Epithelial cell of proximal tubule (primary cell): ENCODE data around the gene NFIA. TPM values are rescaled to one million over a fixed set of nuclear protein-coding genes. Genes with fewer than 3 reads are reported as not detected.
A peak's percentile ranks its signal among the peaks of the same experiment; 100 is the strongest.

Source experiments
- DNase-seq: peaks from one replicate; pipeline ENCODE4 v3.0.0-alpha.2; 2011; ENCODE audit warnings: low read depth
- H3K4me3 ChIP-seq: 2 replicates; pipeline ENCODE4 v1.5.1; 2011; ENCODE audit warnings: low read depth, mild to moderate bottlenecking, low read length
- CTCF ChIP-seq: conservative IDR thresholded peaks from 2 replicates; pipeline ENCODE4 v1.5.1; 2012; ENCODE audit warnings: low read depth, mild to moderate bottlenecking, low read length
- total RNA-seq: library from RNA; depleted of rRNA; stranded (reverse); fragments of >200 nt; gene quantifications from 2 replicates; pipeline ENCODE4 v1.2.3, GENCODE V29; 2015

Gene NFIA
- total RNA-seq, 1 donor from 2014 or later, result 1.6 TPM

- no peak for DNase-seq
- TF ChIP-seq CTCF, result no peak
- H3K4me3 ChIP-seq, result peak overlapping the region; percentile 53
Measured at GRCh38 chr1:61183471-61184039, 101.2 kb downstream of the NFIA start.

- peak; percentile 84 for DNase-seq
- H3K4me3 ChIP-seq, result peak overlapping the region; percentile 53
- TF ChIP-seq CTCF, result no peak
Measured at GRCh38 chr1:61184040-61184713, 101.8 kb downstream of the NFIA start.

GRCh38 chr1:61184714-61185106 lies 102.3 kb downstream of the NFIA start:
- peak overlapping the region; percentile 53 for H3K4me3 ChIP-seq
- no peak for TF ChIP-seq CTCF

GRCh38 chr1:61186753-61187152 lies 104.4 kb downstream of the NFIA start:
- no peak for TF ChIP-seq CTCF
- no peak for DNase-seq
- H3K4me3 ChIP-seq, result no peak overlapping the region

More at GRCh38 chr1:61184714-61185106, 102.3 kb downstream of the NFIA start:
- no peak for DNase-seq

- no peak overlapping the region for H3K4me3 ChIP-seq
- DNase-seq, result no peak
- TF ChIP-seq CTCF, result no peak
Measured at GRCh38 chr1:61187352-61188086, 105.2 kb downstream of the NFIA start.

- H3K4me3 ChIP-seq, result no peak overlapping the region
Measured at GRCh38 chr1:61190153-61190552, 107.8 kb downstream of the NFIA start.

More at GRCh38 chr1:61190153-61190552, 107.8 kb downstream of the NFIA start:
- no peak for DNase-seq
- no peak for TF ChIP-seq CTCF
